T-helper 17 cell (primary cell): ENCODE results near the gene TIGD4. TPM values are rescaled to one million over a fixed set of nuclear protein-coding genes. Genes with fewer than 3 reads are reported as not detected.

ENCODE experiments used
- ATAC-seq: fragments of 150-1000 bp; cut with Tn5 transposase; 2 replicates; pipeline ENCODE4 v1.10.0; 2021; ENCODE audit warnings: mild to moderate bottlenecking, moderate library complexity
- DNase-seq, 3 donors: peaks; one replicate each; pipeline versions ENCODE4 v3.0.0 to v3.0.0-alpha.2; 2020 to 2021
- H3K9me3 ChIP-seq: one replicate; pipeline ENCODE4 v1.7.0; 2013; ENCODE audit warnings: low read length, mild to moderate bottlenecking; ENCODE audit not compliant: control insufficient read depth, poor library complexity, severe bottlenecking
- H3K27ac Mint-ChIP-seq: one replicate; pipeline ENCODE4 v1.8.0; 2022; ENCODE audit warnings: mild to moderate bottlenecking, moderate library complexity, mixed read lengths
- H3K27me3 Mint-ChIP-seq: one replicate; pipeline ENCODE4 v1.8.0; 2022; ENCODE audit warnings: mixed read lengths
- H3K36me3 Mint-ChIP-seq: one replicate; pipeline ENCODE4 v1.8.0; 2022; ENCODE audit warnings: low read depth, mixed read lengths
- H3K4me1 Mint-ChIP-seq: one replicate; pipeline ENCODE4 v1.8.0; 2022; ENCODE audit warnings: mild to moderate bottlenecking, mixed read lengths
- H3K4me3 Mint-ChIP-seq: one replicate; pipeline ENCODE4 v1.8.0; 2022; ENCODE audit warnings: mild to moderate bottlenecking, moderate library complexity, mixed read lengths
- total RNA-seq, 4 donors: library from RNA in 2 of 4; stranded (reverse) in 2 of 4; gene quantifications; one replicate each; pipeline ENCODE4 v1.2.3 and lab custom pipeline; 2022 to 2026

The TIGD4 gene
- total RNA-seq, 2 donors from 2014 or later = 0.13 to 0.40 TPM

DNA sequence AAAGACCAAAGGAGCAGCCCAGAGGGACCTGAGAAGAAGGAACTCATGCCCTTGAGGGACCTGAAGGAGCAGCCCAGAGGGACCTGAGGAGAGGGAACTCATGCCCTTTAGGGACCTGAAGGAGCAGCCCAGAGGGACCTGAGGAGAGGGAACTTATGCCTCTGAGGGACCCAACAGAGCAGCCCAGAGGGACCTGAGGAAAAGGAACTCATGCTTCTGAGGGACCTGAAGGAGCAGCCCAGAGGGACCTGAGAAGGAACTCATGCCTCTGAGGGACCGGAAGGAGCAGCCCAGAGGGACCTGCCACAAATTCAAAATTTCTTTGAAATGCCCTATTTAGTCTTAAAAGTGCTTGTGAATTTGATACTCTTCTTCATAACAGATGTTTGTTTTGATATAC is 51.2 kb downstream of the TIGD4 start:
- no peak for ATAC-seq
- Mint-ChIP-seq H3K27ac (peak overlapping the region; percentile 29), H3K4me3 (no peak overlapping the region), H3K36me3 (peaks cover 2% of the 10 kb centered on the region), H3K4me1 (peaks cover 3% of the 10 kb centered on the region), H3K27me3 (peaks cover 11% of the 10 kb centered on the region)
- no peaks in the 10 kb centered on the region for H3K9me3 ChIP-seq
- no peak for DNase-seq

- DNase-seq (no peak), ATAC-seq (no peak)
- Mint-ChIP-seq H3K4me3 (no peak overlapping the region), H3K27ac (peak overlapping the region; percentile 29), H3K36me3 (peaks cover 2% of the 10 kb centered on the region), H3K27me3 (peaks cover 11% of the 10 kb centered on the region), H3K4me1 (peaks cover 3% of the 10 kb centered on the region)
- no peaks in the 10 kb centered on the region for H3K9me3 ChIP-seq
These were observed 51.7 kb downstream of the TIGD4 start for GRCh38 chr4:152727784-152728183.

GRCh38 chr4:152724494-152724893 is 55.0 kb downstream of the TIGD4 start:
- Mint-ChIP-seq H3K4me3 (no peak overlapping the region), H3K27me3 (peaks cover 11% of the 10 kb centered on the region), H3K27ac (no peak overlapping the region), H3K4me1 (peaks cover 3% of the 10 kb centered on the region), H3K36me3 (peaks cover 2% of the 10 kb centered on the region)
- DNase-seq = no peak
- no peaks in the 10 kb centered on the region for H3K9me3 ChIP-seq
- ATAC-seq = no peak

DNA sequence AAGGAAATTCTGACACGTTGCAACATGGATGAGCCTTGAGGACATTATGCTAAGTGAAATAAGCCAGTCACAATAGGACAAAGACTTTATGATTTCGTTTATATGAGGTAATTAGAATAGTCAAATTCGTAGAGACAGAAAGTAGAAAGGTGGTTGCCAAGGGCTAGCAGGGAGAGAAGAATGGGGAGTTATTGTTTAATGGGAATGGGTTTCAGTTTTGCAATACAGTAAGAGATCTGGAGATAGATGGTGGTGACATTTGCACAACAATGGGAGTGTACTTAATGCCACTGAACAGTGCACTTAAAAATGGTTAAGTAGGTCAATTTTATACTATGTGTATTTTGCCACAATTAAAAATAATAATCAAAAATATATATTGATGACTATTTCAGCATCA is 56.3 kb downstream of the TIGD4 start:
- Mint-ChIP-seq H3K4me1 (peaks cover 3% of the 10 kb centered on the region), H3K27ac (no peak overlapping the region), H3K4me3 (no peak overlapping the region), H3K27me3 (peaks cover 11% of the 10 kb centered on the region), H3K36me3 (peaks cover 2% of the 10 kb centered on the region)
- no peak for DNase-seq
- no peaks in the 10 kb centered on the region for H3K9me3 ChIP-seq
- ATAC-seq = no peak

DNA sequence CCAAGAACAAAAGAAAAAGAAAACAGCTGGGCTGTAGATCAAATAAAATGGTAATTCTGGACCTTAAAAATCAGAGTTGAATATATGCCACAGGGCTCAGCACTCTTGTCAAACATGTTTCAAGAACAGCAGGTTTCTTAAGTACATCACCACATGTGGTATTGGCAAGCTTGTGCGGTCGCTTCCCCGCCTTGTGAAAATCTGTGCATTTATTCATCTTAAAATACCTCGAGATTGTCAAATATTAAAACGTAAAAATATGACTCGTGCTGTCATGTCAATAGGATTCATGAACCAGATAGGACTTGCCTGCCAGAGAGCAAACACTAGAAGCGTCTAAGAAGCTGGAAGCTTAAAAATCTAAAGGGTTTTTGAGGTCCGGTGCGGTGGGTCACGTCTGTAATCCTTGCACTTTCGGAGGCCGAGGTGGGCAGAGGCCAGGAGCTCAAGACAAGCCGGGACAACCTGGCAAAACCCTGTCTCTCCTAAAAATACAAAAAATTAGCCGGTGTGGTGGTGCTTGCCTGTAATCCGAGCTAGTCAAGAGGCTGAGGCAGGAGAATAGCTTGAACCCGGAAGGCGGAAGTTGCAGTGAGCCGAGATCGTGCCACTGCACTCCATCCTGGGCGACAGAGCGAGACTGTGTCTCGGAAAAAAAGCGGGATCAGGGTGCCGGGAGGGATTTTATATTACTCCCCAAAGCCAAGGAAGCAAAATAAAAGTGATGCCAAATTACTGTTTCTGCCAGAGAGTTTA is 59.6 kb downstream of the TIGD4 start:
- Mint-ChIP-seq H3K27ac (no peak overlapping the region), H3K4me1 (no peaks in the 10 kb centered on the region), H3K27me3 (no peaks in the 10 kb centered on the region), H3K4me3 (no peak overlapping the region), H3K36me3 (no peaks in the 10 kb centered on the region)
- ATAC-seq (no peak), DNase-seq (no peak)
- H3K9me3 ChIP-seq = no peaks in the 10 kb centered on the region

Other genes with a start within 250 kb of the TIGD4 start
- gene FBXW7, start 243.6 kb downstream of the TIGD4 start, total RNA-seq = 100 to 1,000 TPM; 102 to 125 TPM
- gene TMEM154, start 99.7 kb downstream of the TIGD4 start, total RNA-seq = 10 to 100 TPM; 25.1 to 25.2 TPM
- gene ARFIP1, start 224 bp upstream of the TIGD4 start, total RNA-seq = 10 to 100 TPM in 1 of 2 donors, 1 to 10 TPM in 1; 6.1 to 14.3 TPM
- under 1 TPM; 0.10 TPM for gene FHDC1, start 156.6 kb upstream of the TIGD4 start, total RNA-seq